Naive B cell (primary cell): ENCODE results near the gene ZNF202. TPM values are rescaled to one million over a fixed set of nuclear protein-coding genes. Genes with fewer than 3 reads are reported as not detected.
"Not testable (repeated sequence)": the region's sequence is repeated elsewhere in the genome, so short reads cannot be mapped to it uniquely, and the experiment has no call there.

ENCODE experiments used
- ATAC-seq, 2 donors: fragments of 150-1000 bp; cut with Tn5 transposase; 2 replicates each; pipeline ENCODE4 v1.10.0; 2021; ENCODE audit warnings: low read depth in 2 of 2, mild to moderate bottlenecking in 2 of 2, moderate library complexity in 2 of 2
- DNase-seq: peaks from one replicate; pipeline ENCODE4 v3.0.0; 2022
- H3K27ac Mint-ChIP-seq, 6 donors: one replicate each; pipeline ENCODE4 v1.8.0; 2020 to 2022; ENCODE audit warnings: mild to moderate bottlenecking in 6 of 6, mixed read lengths in 6 of 6, moderate library complexity in 5 of 6, inconsistent platforms in 2 of 6
- H3K27me3 Mint-ChIP-seq, 3 donors: one replicate each; pipeline ENCODE4 v1.8.0; 2021 to 2022; ENCODE audit warnings: mixed read lengths in 3 of 3, mild to moderate bottlenecking in 1 of 3
- H3K36me3 Mint-ChIP-seq, 2 donors: one replicate each; pipeline ENCODE4 v1.8.0; 2020 to 2022; ENCODE audit warnings: mixed read lengths in 2 of 2, inconsistent platforms in 1 of 2, mild to moderate bottlenecking in 1 of 2
- H3K4me1 Mint-ChIP-seq, 3 donors: one replicate each; pipeline ENCODE4 v1.8.0; 2020 to 2022; ENCODE audit warnings: mixed read lengths in 3 of 3, inconsistent platforms in 1 of 3, mild to moderate bottlenecking in 1 of 3, moderate library complexity in 1 of 3
- H3K4me3 Mint-ChIP-seq, 8 donors: one replicate each; pipeline ENCODE4 v1.8.0; 2020 to 2022; ENCODE audit warnings: mild to moderate bottlenecking in 8 of 8, mixed read lengths in 8 of 8, moderate library complexity in 8 of 8, inconsistent platforms in 2 of 8
- H3K9me3 Mint-ChIP-seq, 7 donors: one replicate each; pipeline ENCODE4 v1.8.0; 2020 to 2022; ENCODE audit warnings: mixed read lengths in 7 of 7, mild to moderate bottlenecking in 5 of 7, inconsistent platforms in 2 of 7, moderate library complexity in 1 of 7
- polyA plus RNA-seq, 6 donors: library from polyadenylated mRNA; unstranded; fragments of 300-500 nt; fragmentation: Illumina TruSeq; gene quantifications; one replicate each; pipeline ENCODE4 v1.2.3, GENCODE V29; 2021; ENCODE audit warnings: low read depth in 6 of 6

Gene ZNF202
- polyA plus RNA-seq, 6 donors from 2014 or later: 6.3 to 16.4 (median 8.8) TPM; not detected in 1

GRCh38 chr11:123725995-123726655 lies 15.3 kb downstream of the ZNF202 start:
- Mint-ChIP-seq H3K4me3 (no peak overlapping the region), H3K27ac (peak overlapping the region in 1 of 6 donors; percentile 49), H3K4me1 (no peaks in the 10 kb centered on the region), H3K9me3 (peaks cover 4 to 22% (median 12%) of the 10 kb centered on the region in 7 donors), H3K36me3 (peaks cover 47 to 58% of the 10 kb centered on the region in 2 donors), H3K27me3 (no peaks in the 10 kb centered on the region)
- ATAC-seq: no peak
- DNase-seq: no peak

- peaks cover 12 to 30% (median 21%) of the 10 kb centered on the region in 3 donors for H3K27me3 Mint-ChIP-seq
- peaks cover 2 to 4% of the 10 kb centered on the region in 2 donors for H3K36me3 Mint-ChIP-seq
- no peak for DNase-seq
- no peaks in the 10 kb centered on the region for H3K4me1 Mint-ChIP-seq
- H3K4me3 Mint-ChIP-seq: no peak overlapping the region
- H3K9me3 Mint-ChIP-seq: peaks cover 0 to under 1% (median 0%) of the 10 kb centered on the region in 7 donors
- no peak overlapping the region for H3K27ac Mint-ChIP-seq
- no peak for ATAC-seq
Observed at GRCh38 chr11:123719452-123719851, 22.0 kb downstream of the ZNF202 start.

- Mint-ChIP-seq H3K4me1 (no peaks in the 10 kb centered on the region), H3K4me3 (no peak overlapping the region), H3K36me3 (no peaks in the 10 kb centered on the region), H3K27me3 (peaks cover 12 to 40% (median 31%) of the 10 kb centered on the region in 3 donors), H3K27ac (no peak overlapping the region), H3K9me3 (no peaks in the 10 kb centered on the region)
- DNase-seq: no peak
- ATAC-seq: no peak
Observed at GRCh38 chr11:123718469-123718868, 23.0 kb downstream of the ZNF202 start.

GRCh38 chr11:123718063-123718462 lies 23.4 kb downstream of the ZNF202 start:
- no peak overlapping the region for H3K27ac Mint-ChIP-seq
- peaks cover 12 to 42% (median 32%) of the 10 kb centered on the region in 3 donors for H3K27me3 Mint-ChIP-seq
- no peaks in the 10 kb centered on the region for H3K36me3 Mint-ChIP-seq
- H3K4me1 Mint-ChIP-seq: no peaks in the 10 kb centered on the region
- DNase-seq: no peak
- peaks cover 0 to 1% (median 0%) of the 10 kb centered on the region in 7 donors for H3K9me3 Mint-ChIP-seq
- ATAC-seq: no peak
- no peak overlapping the region for H3K4me3 Mint-ChIP-seq

GRCh38 chr11:123712627-123713026 lies 28.8 kb downstream of the ZNF202 start:
- H3K27me3 Mint-ChIP-seq: peaks cover 18 to 57% (median 48%) of the 10 kb centered on the region in 3 donors
- H3K36me3 Mint-ChIP-seq, H3K9me3 Mint-ChIP-seq, ATAC-seq, H3K4me1 Mint-ChIP-seq, DNase-seq, H3K27ac Mint-ChIP-seq, H3K4me3 Mint-ChIP-seq: not testable (repeated sequence)

- Mint-ChIP-seq H3K4me1 (peaks cover under 1 to 7% (median 4%) of the 10 kb centered on the region in 3 donors), H3K36me3 (no peaks in the 10 kb centered on the region), H3K27ac (peak overlapping the region in 2 of 6 donors; percentile 21 to 68), H3K4me3 (no peak overlapping the region), H3K9me3 (peaks cover 0 to under 1% (median 0%) of the 10 kb centered on the region in 7 donors), H3K27me3 (peaks cover 2 to 22% (median 18%) of the 10 kb centered on the region in 3 donors)
- ATAC-seq (peak; percentile 39 to 45), DNase-seq (peak; percentile 11)
Observed at GRCh38 chr11:123707606-123708205, 33.8 kb downstream of the ZNF202 start.

GRCh38 chr11:123707206-123707605 lies 34.3 kb downstream of the ZNF202 start:
- peaks cover 0 to 22% (median 21%) of the 10 kb centered on the region in 3 donors for H3K27me3 Mint-ChIP-seq
- no peaks in the 10 kb centered on the region for H3K36me3 Mint-ChIP-seq
- H3K27ac Mint-ChIP-seq: peak overlapping the region in 1 of 6 donors; percentile 68
- peaks cover 4 to 12% (median 9%) of the 10 kb centered on the region in 3 donors for H3K4me1 Mint-ChIP-seq
- ATAC-seq (no peak), DNase-seq (no peak)
- H3K9me3 Mint-ChIP-seq: peaks cover 0 to 2% (median 0%) of the 10 kb centered on the region in 7 donors
- no peak overlapping the region for H3K4me3 Mint-ChIP-seq

GRCh38 chr11:123704341-123704740 lies 37.1 kb downstream of the ZNF202 start:
- H3K4me3 Mint-ChIP-seq: no peak overlapping the region
- peaks cover 8 to 14% (median 10%) of the 10 kb centered on the region in 3 donors for H3K4me1 Mint-ChIP-seq
- ATAC-seq: no peak
- H3K36me3 Mint-ChIP-seq: no peaks in the 10 kb centered on the region
- peaks cover 4 to 16% (median 8%) of the 10 kb centered on the region in 3 donors for H3K27me3 Mint-ChIP-seq
- H3K27ac Mint-ChIP-seq: no peak overlapping the region
- H3K9me3 Mint-ChIP-seq: peaks cover 0 to 2% (median 0%) of the 10 kb centered on the region in 7 donors
- no peak for DNase-seq

- H3K36me3 Mint-ChIP-seq: no peaks in the 10 kb centered on the region
- peaks cover 8 to 14% (median 10%) of the 10 kb centered on the region in 3 donors for H3K4me1 Mint-ChIP-seq
- H3K27ac Mint-ChIP-seq: peak overlapping the region in 1 of 6 donors; percentile 18
- peaks cover 0 to 2% (median 0%) of the 10 kb centered on the region in 7 donors for H3K9me3 Mint-ChIP-seq
- DNase-seq (no peak), ATAC-seq (no peak)
- peaks cover 6 to 23% (median 8%) of the 10 kb centered on the region in 3 donors for H3K27me3 Mint-ChIP-seq
- H3K4me3 Mint-ChIP-seq: peak overlapping the region in 2 of 8 donors; percentile 34 to 38
Observed at GRCh38 chr11:123702696-123703095, 38.8 kb downstream of the ZNF202 start.

GRCh38 chr11:123702139-123702538 lies 39.3 kb downstream of the ZNF202 start:
- DNase-seq (peak; percentile 6), ATAC-seq (peak; percentile 34 to 50)
- Mint-ChIP-seq H3K36me3 (no peaks in the 10 kb centered on the region), H3K4me3 (peak overlapping the region in 5 of 8 donors; percentile 10 to 65 (median 34)), H3K4me1 (peaks cover 7 to 8% (median 8%) of the 10 kb centered on the region in 3 donors), H3K27me3 (peaks cover 8 to 29% (median 10%) of the 10 kb centered on the region in 3 donors), H3K9me3 (peaks cover 0 to 2% (median 0%) of the 10 kb centered on the region in 7 donors), H3K27ac (peak overlapping the region in 1 of 6 donors; percentile 18)

- Mint-ChIP-seq H3K36me3 (no peaks in the 10 kb centered on the region), H3K9me3 (peaks cover 0 to 2% (median 0%) of the 10 kb centered on the region in 7 donors), H3K4me1 (peaks cover 7 to 8% (median 8%) of the 10 kb centered on the region in 3 donors), H3K27me3 (peaks cover 10 to 40% (median 12%) of the 10 kb centered on the region in 3 donors), H3K4me3 (no peak overlapping the region), H3K27ac (no peak overlapping the region)
- no peak for ATAC-seq
- no peak for DNase-seq
Observed at GRCh38 chr11:123700772-123701171, 40.7 kb downstream of the ZNF202 start.

GRCh38 chr11:123698546-123699127 lies 42.8 kb downstream of the ZNF202 start:
- H3K4me3 Mint-ChIP-seq: no peak overlapping the region
- DNase-seq (no peak), ATAC-seq (no peak)
- H3K4me1 Mint-ChIP-seq: peaks cover 7 to 8% (median 8%) of the 10 kb centered on the region in 3 donors
- H3K9me3 Mint-ChIP-seq: peaks cover 0 to 2% (median 0%) of the 10 kb centered on the region in 7 donors
- H3K36me3 Mint-ChIP-seq: no peaks in the 10 kb centered on the region
- peaks cover 10 to 49% (median 16%) of the 10 kb centered on the region in 3 donors for H3K27me3 Mint-ChIP-seq
- peak overlapping the region in 2 of 6 donors; percentile 0 to 3 for H3K27ac Mint-ChIP-seq

- Mint-ChIP-seq H3K4me3 (no peak overlapping the region), H3K27me3 (peaks cover 15 to 45% (median 39%) of the 10 kb centered on the region in 3 donors), H3K27ac (no peak overlapping the region), H3K36me3 (no peaks in the 10 kb centered on the region), H3K9me3 (no peaks in the 10 kb centered on the region), H3K4me1 (no peaks in the 10 kb centered on the region)
- no peak for ATAC-seq
- no peak for DNase-seq
Observed at GRCh38 chr11:123696183-123696582, 45.3 kb downstream of the ZNF202 start.
